Ovary (tissue), 9 donors: ENCODE data around the gene MUSK. TPM values are rescaled to one million over a fixed set of nuclear protein-coding genes. Genes with fewer than 3 reads are reported as not detected.

Experiments
- DNase-seq, 5 donors: peaks; one replicate each; pipeline ENCODE4 v3.0.0-alpha.2; 2019 to 2020
- H3K27ac ChIP-seq, 2 donors: fragments of 200-600 bp; one replicate each; pipeline versions ENCODE4 v1.5.1 to v1.8.0; 2019 to 2022
- H3K27me3 ChIP-seq: fragments of 200-600 bp; one replicate; pipeline ENCODE4 v1.8.0; 2022
- H3K36me3 ChIP-seq: fragments of 200-600 bp; sonication (generic); one replicate; pipeline ENCODE4 v1.5.1; 2019
- H3K4me1 ChIP-seq: one replicate; pipeline ENCODE4 v1.8.1; 2013; ENCODE audit warnings: mild to moderate bottlenecking, moderate library complexity; ENCODE audit not compliant: insufficient read depth
- H3K4me3 ChIP-seq: fragments of 200-600 bp; sonication (generic); one replicate; pipeline ENCODE4 v1.5.1; 2017
- H3K9me3 ChIP-seq, 2 donors: fragments of 200-600 bp in 1 of 2; sonication (generic) in 1 of 2; one replicate each; pipeline versions ENCODE4 v1.5.1 to v1.8.1; 2013 to 2019; ENCODE audit warnings: mild to moderate bottlenecking in 1 of 2, moderate library complexity in 1 of 2
- EP300 ChIP-seq: sonication (generic); formaldehyde crosslinking; IDR thresholded peaks from one replicate; pipeline ENCODE4 v1.6.1; 2017; ENCODE audit warnings: antibody characterized with exemption
- POLR2A ChIP-seq: fragments of 450-650 bp; IDR thresholded peaks from one replicate; pipeline ENCODE4 v1.6.1; 2017; ENCODE audit warnings: antibody characterized with exemption, mild to moderate bottlenecking, moderate library complexity
- WGBS, 3 donors: extraction: QIAGEN DNeasy Blood & Tissue Kit in 1 of 3; methylation state at CpG; one replicate each; pipeline versions ENCODE4 v1.1.5 to v1.1.7; 2013 to 2017; 5-methylcytosine and 5-hydroxymethylcytosine counted together
- intact Hi-C, 4 donors: fragments of 100-400 bp; cut with DNase I; formaldehyde crosslinking; loops; one replicate each; pipeline versions ENCODE4 v1.11.0 to v1.15.1; 2022 to 2023
- polyA plus RNA-seq, 2 donors: library from polyadenylated mRNA; stranded (reverse); fragments of 200-250 nt in 1 of 2; fragments of 350-450 nt in 1 of 2; fragmentation: Illumina TruSeq in 1 of 2; extraction: RNeasy Lipid Tissue Mini Kit (QIAGEN cat#74804) in 1 of 2; gene quantifications; one replicate each; pipeline ENCODE4 v1.2.3, GENCODE V29; 2013 to 2014
- total RNA-seq, 7 donors: library from RNA; depleted of rRNA in 2 of 7; stranded (reverse); fragments of >200 nt in 2 of 7; fragmentation: NEBNext Ultra II Directional in 3 of 7; extraction: Animal tissue kit (Norgen Biotek cat#: 25700) in 3 of 7; gene quantifications; one replicate each; pipeline versions ENCODE4 v1.1.0 to v1.2.4, GENCODE V29; 2016 to 2023
- TF ChIP-seq, protein P1 (sequence below), 3 donors: fragments of 450-650 bp in 2 of 3; fragments of 200-600 bp in 1 of 3; IDR thresholded peaks; one replicate each; pipeline versions ENCODE4 v1.5.1 to v1.8.0; 2016 to 2022; ENCODE audit warnings: antibody characterized with exemption in 3 of 3, mild to moderate bottlenecking in 1 of 3
- donor health status: DM: no; HTN: no; CAD: no; lungs with moderate emphysema.
- donor health status: DM: no; HTN: no; CAD: no.
- donor health status: Bipolar disorder and iron deficiency.
- donor health status: DM: yes; HTN: yes; CAD: no.
- donor health status: DM: no; HTN: no; CAD: no.
- donor health status: DM: yes; HTN: yes; CAD: no.

Gene MUSK
- total and polyA plus RNA-seq, 9 donors = 0.10 to 0.91 (median 0.17) TPM; not detected in 1

DNA sequence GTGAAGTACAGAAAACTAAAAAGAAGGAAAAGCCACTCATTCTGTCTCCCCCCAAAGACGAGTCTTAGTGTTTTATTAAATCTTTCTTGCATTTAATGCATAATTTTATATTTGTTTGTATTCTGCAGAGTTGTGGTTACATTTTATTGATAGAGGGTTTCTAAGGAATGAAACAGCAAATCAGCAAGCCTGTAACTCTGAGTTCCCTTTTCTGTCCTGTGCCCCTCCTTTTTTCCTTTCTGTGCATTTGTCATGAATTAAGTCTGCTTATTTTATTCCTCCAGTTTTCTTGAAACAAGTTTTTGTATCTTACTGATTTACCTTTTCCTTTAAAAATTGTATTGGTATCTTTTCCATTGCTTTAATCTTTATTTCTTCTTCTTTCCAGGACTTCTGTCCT is 132.8 kb downstream of the MUSK start:
- 66 to 78% (median 73%) methylated on average over 1 of the region's 1 CpG for WGBS, 3 donors
- no peak for DNase-seq
- Histone ChIP-seq H3K4me3 (no peak overlapping the region), H3K27ac (no peak overlapping the region), H3K36me3 (no peaks in the 10 kb centered on the region), H3K27me3 (no peaks in the 10 kb centered on the region), H3K9me3 (no peaks in the 10 kb centered on the region), H3K4me1 (no peaks in the 10 kb centered on the region)
- intact Hi-C loops = no loop called here
- TF ChIP-seq EP300 (no peak), POLR2A (no peak)
- TF ChIP-seq, protein P1, sequence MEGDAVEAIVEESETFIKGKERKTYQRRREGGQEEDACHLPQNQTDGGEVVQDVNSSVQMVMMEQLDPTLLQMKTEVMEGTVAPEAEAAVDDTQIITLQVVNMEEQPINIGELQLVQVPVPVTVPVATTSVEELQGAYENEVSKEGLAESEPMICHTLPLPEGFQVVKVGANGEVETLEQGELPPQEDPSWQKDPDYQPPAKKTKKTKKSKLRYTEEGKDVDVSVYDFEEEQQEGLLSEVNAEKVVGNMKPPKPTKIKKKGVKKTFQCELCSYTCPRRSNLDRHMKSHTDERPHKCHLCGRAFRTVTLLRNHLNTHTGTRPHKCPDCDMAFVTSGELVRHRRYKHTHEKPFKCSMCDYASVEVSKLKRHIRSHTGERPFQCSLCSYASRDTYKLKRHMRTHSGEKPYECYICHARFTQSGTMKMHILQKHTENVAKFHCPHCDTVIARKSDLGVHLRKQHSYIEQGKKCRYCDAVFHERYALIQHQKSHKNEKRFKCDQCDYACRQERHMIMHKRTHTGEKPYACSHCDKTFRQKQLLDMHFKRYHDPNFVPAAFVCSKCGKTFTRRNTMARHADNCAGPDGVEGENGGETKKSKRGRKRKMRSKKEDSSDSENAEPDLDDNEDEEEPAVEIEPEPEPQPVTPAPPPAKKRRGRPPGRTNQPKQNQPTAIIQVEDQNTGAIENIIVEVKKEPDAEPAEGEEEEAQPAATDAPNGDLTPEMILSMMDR (IDR thresholded peaks at IDR 0.05) = no peak

DNA sequence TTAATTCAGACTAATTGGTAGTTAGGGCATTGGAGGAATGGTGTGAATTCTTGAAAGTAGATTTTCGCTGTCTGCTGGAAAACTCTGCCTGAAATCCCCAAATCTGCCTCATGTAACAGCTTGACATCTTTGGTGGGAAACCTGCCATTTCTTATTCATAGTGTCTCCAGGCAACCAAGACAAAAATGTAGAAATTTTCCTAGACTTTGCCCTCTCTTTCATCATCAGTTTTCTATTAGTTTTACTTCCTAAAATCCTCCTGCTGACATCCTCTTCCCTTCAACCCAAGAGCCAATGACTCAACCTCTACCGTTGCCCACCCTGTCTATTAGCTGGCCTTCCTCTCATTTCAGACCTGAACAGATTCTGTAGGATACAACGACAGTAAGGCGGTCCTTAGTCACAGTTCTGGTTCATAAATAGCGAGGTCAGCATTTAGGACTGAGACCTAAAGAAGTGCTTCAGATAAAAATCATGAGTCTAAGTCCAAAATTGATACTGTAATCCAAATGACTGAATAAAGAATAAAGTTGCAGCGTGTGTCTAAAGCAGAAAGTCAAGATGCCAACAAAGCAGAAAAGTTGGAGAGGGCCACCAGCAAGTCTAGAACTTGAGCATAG is 133.9 kb downstream of the MUSK start:
- intact Hi-C loops = no loop called here
- Histone ChIP-seq H3K9me3 (no peaks in the 10 kb centered on the region), H3K4me1 (no peaks in the 10 kb centered on the region), H3K27ac (no peak overlapping the region), H3K27me3 (no peaks in the 10 kb centered on the region), H3K36me3 (no peaks in the 10 kb centered on the region), H3K4me3 (no peak overlapping the region)
- DNase-seq = no peak
- WGBS, 3 donors = 84 to 88% (median 84%) methylated on average over 6 of the region's 6 CpGs
- TF ChIP-seq, protein P1 (IDR thresholded peaks at IDR 0.05) = no peak
- TF ChIP-seq POLR2A = no peak
- no peak for TF ChIP-seq EP300

DNA sequence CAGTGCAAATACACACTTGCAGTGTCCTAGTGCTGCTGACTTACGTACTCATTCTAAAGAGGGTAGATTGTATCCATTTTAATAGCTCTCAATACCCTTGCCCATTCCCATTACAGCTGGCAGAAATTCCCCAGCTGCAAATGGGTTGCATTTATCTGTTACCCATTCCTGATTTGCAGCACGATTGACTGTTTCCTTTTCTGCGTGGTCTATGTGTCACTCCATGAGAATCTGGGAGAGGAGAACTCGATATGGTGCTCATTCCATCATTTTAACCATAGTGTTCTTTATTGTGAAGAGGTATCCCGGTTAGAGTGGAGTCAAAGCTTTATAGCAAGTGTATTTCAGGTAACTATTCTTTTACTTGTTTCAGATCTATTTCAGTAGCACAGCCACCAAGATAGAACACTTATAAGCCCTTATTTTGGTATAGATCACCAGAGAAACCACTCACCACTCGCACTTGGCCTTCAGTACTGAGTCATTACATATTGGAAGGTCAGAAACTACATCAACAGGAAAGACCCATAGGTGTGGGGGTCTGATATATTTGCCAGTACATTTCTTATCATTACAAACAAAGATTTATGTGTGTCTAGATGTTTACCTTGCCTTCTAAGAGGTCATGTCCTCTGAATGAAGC is 139.5 kb downstream of the MUSK start:
- Histone ChIP-seq H3K9me3 (no peaks in the 10 kb centered on the region), H3K4me3 (no peak overlapping the region), H3K27me3 (no peaks in the 10 kb centered on the region), H3K4me1 (no peaks in the 10 kb centered on the region), H3K27ac (no peak overlapping the region), H3K36me3 (no peaks in the 10 kb centered on the region)
- WGBS, 3 donors = 89 to 91% (median 90%) methylated on average over 6 of the region's 6 CpGs
- DNase-seq = no peak
- TF ChIP-seq EP300 (no peak), POLR2A (no peak)
- TF ChIP-seq, protein P1 (IDR thresholded peaks at IDR 0.05) = no peak
- intact Hi-C loops = no loop called here

DNA sequence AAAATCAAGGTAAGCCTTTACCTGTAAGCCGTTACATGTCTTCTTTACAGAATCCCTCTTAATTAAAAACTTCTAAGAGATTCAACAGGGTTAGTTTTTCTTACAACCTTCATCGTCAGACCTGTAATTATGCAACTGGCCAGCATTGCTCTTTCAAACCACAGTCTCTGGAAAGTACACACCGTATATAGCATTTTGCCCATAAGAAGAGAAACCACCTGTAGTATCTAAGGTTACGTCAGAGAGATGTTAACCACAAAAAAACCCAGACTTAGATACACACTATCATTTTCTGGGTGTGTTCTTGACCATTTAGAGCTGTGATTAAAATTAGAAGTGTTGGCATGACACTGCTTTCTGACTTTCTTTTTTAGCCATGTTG is 140.0 kb downstream of the MUSK start:
- no peaks in the 10 kb centered on the region for H3K4me1 ChIP-seq
- H3K9me3 ChIP-seq = no peaks in the 10 kb centered on the region
- TF ChIP-seq EP300 (no peak), POLR2A (no peak)
- TF ChIP-seq, protein P1 (IDR thresholded peaks at IDR 0.05) = no peak
- intact Hi-C loops = no loop called here
- 91 to 94% (median 93%) methylated on average over 4 of the region's 4 CpGs for WGBS, 3 donors
- H3K27ac ChIP-seq = no peak overlapping the region
- no peak overlapping the region for H3K4me3 ChIP-seq
- H3K27me3 ChIP-seq = no peaks in the 10 kb centered on the region
- no peaks in the 10 kb centered on the region for H3K36me3 ChIP-seq
- DNase-seq = no peak
